ENCODE data around the gene GUCA2B.
A peak's percentile ranks its signal among the peaks of the same experiment; 100 is the strongest.

The GUCA2B gene

GRCh38 chr1:42168391-42168670 lies 15.1 kb downstream of the GUCA2B start:
- DNase-seq = no peak

GRCh38 chr1:42168763-42169162 lies 15.6 kb downstream of the GUCA2B start:
- no peak for DNase-seq

- peak; percentile 16 for DNase-seq
Measured at GRCh38 chr1:42170779-42171621, 17.8 kb downstream of the GUCA2B start.

- no peak for DNase-seq
Measured at GRCh38 chr1:42171679-42172266, 18.6 kb downstream of the GUCA2B start.

- DNase-seq = no peak
Measured at GRCh38 chr1:42172381-42173133, 19.3 kb downstream of the GUCA2B start.

- DNase-seq = peak; percentile 85
Measured at GRCh38 chr1:42173155-42173933, 20.1 kb downstream of the GUCA2B start.

GRCh38 chr1:42173961-42174735 lies 20.9 kb downstream of the GUCA2B start:
- DNase-seq = no peak

- no peak for DNase-seq
Measured at GRCh38 chr1:42175314-42176054, 22.3 kb downstream of the GUCA2B start.

GRCh38 chr1:42176902-42177519 lies 23.8 kb downstream of the GUCA2B start:
- peak; percentile 35 for DNase-seq

GRCh38 chr1:42177541-42177981 lies 24.4 kb downstream of the GUCA2B start:
- DNase-seq = no peak

- no peak for DNase-seq
Measured at GRCh38 chr1:42178249-42178648, 25.0 kb downstream of the GUCA2B start.

GRCh38 chr1:42179275-42179674 lies 26.1 kb downstream of the GUCA2B start:
- DNase-seq = no peak

- DNase-seq = no peak
Measured at GRCh38 chr1:42179900-42180329, 26.7 kb downstream of the GUCA2B start.

GRCh38 chr1:42181687-42182086 lies 28.5 kb downstream of the GUCA2B start:
- DNase-seq = no peak

GRCh38 chr1:42183210-42183956 lies 30.2 kb downstream of the GUCA2B start:
- DNase-seq = no peak

GRCh38 chr1:42183957-42184268 lies 30.7 kb downstream of the GUCA2B start:
- no peak for DNase-seq

GRCh38 chr1:42184616-42185015 lies 31.4 kb downstream of the GUCA2B start:
- no peak for DNase-seq

GRCh38 chr1:42186152-42186551 lies 32.9 kb downstream of the GUCA2B start:
- DNase-seq = no peak

GRCh38 chr1:42189931-42190853 lies 37.0 kb downstream of the GUCA2B start:
- no peak for DNase-seq
